Measurements from ENCODE around the gene NGEF. TPM values are rescaled to one million over a fixed set of nuclear protein-coding genes. Genes with fewer than 3 reads are reported as not detected.

The NGEF gene
- polyA plus RNA-seq, 1 of the 3 experiments (the other 2 are of a cell fraction): 1.4 TPM

DNA sequence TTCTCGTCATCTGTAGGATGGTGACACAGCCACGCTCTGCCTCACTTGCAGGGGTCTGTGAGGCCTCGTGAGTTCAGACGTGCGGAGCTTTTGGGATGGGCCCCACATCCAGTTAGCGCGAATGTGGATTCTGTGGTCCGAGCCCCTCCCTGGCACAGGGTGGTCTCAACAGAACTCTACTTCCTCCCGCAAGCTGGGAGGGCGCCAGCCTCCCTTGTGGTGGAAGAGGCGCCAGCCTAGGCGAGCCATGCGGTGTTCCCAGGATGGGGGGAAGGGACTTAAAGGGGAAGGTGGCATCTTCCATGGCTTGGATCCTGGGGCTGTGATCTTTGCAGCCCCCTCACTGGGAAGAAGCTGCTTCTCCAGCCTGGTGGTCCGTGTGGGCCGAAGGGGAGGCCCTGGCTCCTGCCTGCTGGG, 141.6 kb downstream of the NGEF start:
- peak; percentile 16 for DNase-seq
- ChIA-PET POLR2A (no interaction called here), CTCF (interaction anchor here (0.8 kb wide), 1 partner anchor 12 kb away, joined by 3 read pairs; no protein-coding TSS in a partner anchor)
- Histone ChIP-seq H3K4me2 (no peak overlapping the region), H3K9me2 (no peaks in the 10 kb centered on the region), H3K9ac (no peak overlapping the region), H4K20me1 (ENCODE audit: insufficient read depth) (no peaks in the 10 kb centered on the region), H3K27me3 (ENCODE audit: insufficient read depth) (no peaks in the 10 kb centered on the region), H3F3A (replicated peaks; ENCODE audit: insufficient read depth) (no peaks in the 10 kb centered on the region), H3K27ac (ENCODE audit: low read depth in 2 of 2, low read length in 1 of 2) (no peak overlapping the region), H3K79me2 (ENCODE audit: insufficient read depth) (no peaks in the 10 kb centered on the region), H3K4me1 (ENCODE audit: control insufficient read depth in 1 of 2, insufficient read depth in 2 of 2, low read depth in 1 of 2, low read length in 1 of 2) (peaks cover 0 to 10% of the 10 kb centered on the region in 2 experiments; a peak in 1 of 4 replicates), H3K36me3 (replicated peaks in 1 of 2; ENCODE audit: control insufficient read depth in 1 of 2, insufficient read depth in 2 of 2, low read length in 1 of 2) (peaks cover 0 to 4% of the 10 kb centered on the region in 2 experiments), H3K4me3 (ENCODE audit: low read depth in 2 of 2, low read length in 1 of 2) (no peak overlapping the region), H3K9me3 (no peaks in the 10 kb centered on the region), H2AFZ (ENCODE audit: low read depth) (no peak overlapping the region)
- TF ChIP-seq MXI1 (IDR thresholded peaks at IDR 0.05; ENCODE audit: low read depth, low read length): no peak
- TF ChIP-seq, protein P1, sequence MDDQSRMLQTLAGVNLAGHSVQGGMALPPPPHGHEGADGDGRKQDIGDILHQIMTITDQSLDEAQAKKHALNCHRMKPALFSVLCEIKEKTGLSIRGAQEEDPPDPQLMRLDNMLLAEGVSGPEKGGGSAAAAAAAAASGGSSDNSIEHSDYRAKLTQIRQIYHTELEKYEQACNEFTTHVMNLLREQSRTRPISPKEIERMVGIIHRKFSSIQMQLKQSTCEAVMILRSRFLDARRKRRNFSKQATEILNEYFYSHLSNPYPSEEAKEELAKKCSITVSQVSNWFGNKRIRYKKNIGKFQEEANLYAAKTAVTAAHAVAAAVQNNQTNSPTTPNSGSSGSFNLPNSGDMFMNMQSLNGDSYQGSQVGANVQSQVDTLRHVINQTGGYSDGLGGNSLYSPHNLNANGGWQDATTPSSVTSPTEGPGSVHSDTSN (IDR thresholded peaks at IDR 0.05): no peak
- 87% methylated on average over 12 of the region's 15 CpGs for WGBS (ENCODE audit: low lambda C conversion rate)

DNA sequence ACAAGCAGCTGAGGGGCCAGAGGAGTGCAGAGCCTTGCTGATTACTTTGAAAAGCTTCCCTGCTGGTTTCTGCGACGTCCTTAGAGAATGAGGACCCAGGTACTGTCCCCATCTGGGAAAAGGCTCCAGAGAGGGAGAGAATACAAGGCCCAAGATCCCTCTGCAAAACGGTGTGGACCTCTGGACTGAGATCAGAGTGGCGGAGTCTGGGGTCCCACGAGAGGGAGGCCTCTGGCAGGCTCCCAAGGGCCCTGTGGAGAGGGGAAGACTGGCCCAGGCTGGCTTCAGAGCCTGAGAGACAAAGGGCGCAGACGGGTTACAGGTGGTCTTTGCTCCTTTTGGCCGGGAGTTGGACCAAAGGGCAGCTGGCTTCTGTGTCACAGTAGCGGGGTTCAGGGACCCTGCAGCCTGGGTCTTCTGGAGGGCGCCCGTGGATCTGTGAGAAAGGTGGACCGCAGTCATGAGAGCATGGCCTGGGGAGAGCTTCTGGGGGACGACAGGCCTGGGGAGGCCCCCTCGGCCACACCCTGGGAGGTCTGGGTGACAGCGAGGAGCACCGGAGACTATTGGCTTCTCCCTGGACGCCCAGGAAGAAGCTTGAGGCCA, 142.2 kb downstream of the NGEF start:
- Histone ChIP-seq H3K9ac (no peak overlapping the region), H2AFZ (ENCODE audit: low read depth) (no peak overlapping the region), H3K27ac (ENCODE audit: low read depth in 2 of 2, low read length in 1 of 2) (no peak overlapping the region), H3K4me3 (ENCODE audit: low read depth in 2 of 2, low read length in 1 of 2) (no peak overlapping the region), H3K27me3 (ENCODE audit: insufficient read depth) (no peaks in the 10 kb centered on the region), H3K4me2 (no peak overlapping the region), H3F3A (replicated peaks; ENCODE audit: insufficient read depth) (no peaks in the 10 kb centered on the region), H3K4me1 (ENCODE audit: control insufficient read depth in 1 of 2, insufficient read depth in 2 of 2, low read depth in 1 of 2, low read length in 1 of 2) (peaks cover 0 to 9% of the 10 kb centered on the region in 2 experiments; a peak in 1 of 4 replicates), H3K36me3 (replicated peaks in 1 of 2; ENCODE audit: control insufficient read depth in 1 of 2, insufficient read depth in 2 of 2, low read length in 1 of 2) (peaks cover 0 to 4% of the 10 kb centered on the region in 2 experiments), H3K79me2 (ENCODE audit: insufficient read depth) (no peaks in the 10 kb centered on the region), H3K9me3 (no peaks in the 10 kb centered on the region), H4K20me1 (ENCODE audit: insufficient read depth) (no peaks in the 10 kb centered on the region), H3K9me2 (no peaks in the 10 kb centered on the region)
- ChIA-PET CTCF (interaction anchor here (0.8 kb wide), 1 partner anchor 13 kb away, joined by 3 read pairs; no protein-coding TSS in a partner anchor), POLR2A (no interaction called here)
- no peak for DNase-seq
- WGBS (ENCODE audit: low lambda C conversion rate): 81% methylated on average over 11 of the region's 17 CpGs
- TF ChIP-seq EZH2phosphoT487 (IDR thresholded peaks at IDR 0.05; ENCODE audit: borderline replicate concordance, low read depth) (no peak), TAF1 (IDR thresholded peaks at IDR 0.05; ENCODE audit: borderline replicate concordance, low read depth, low read length) (no peak), SMC3 (IDR thresholded peaks at IDR 0.05; ENCODE audit: low read depth, low read length) (no peak)

DNA sequence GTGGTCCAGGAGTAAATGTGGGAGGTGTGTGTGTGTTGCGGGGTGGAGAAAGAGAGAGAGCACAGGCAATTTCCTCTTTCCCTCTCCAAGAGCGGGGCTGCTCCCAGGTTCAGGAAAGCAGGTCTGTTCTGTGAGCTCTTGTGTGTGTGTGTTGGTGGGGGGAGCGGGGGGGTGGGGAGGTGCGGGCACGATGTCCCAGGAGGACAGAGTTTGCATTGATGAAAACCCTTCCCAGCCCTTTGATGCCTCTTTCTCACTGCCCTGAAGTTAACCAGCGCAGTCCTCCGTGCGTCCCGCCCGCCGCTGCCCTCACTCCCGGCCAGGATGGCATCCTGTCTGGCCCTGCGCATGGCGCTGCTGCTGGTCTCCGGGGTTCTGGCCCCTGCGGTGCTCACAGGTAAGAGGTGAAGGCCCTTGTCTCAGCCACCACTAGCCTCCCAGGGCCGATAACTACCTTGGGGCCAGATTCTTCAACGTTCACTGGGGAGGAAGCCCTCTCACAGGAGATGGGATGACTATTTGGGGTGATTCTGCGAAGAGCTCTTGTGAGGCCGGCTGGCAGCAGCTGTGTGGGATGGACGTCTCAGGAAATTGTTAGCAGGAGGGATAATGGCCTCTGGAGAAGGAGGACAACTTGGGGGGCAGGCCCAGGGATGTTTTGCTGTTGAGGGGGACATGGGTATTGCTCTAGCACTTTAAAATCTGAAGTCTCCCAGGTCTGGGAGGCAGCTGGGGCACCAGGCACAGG, 142.9 kb downstream of the NGEF start, which contains the start of gene SNORC:
Gene SNORC (plus strand): TSS at position 247 of the 748 bp plus-strand sequence. CDS start 78 bp downstream, at position 325.
- H3K9me2 ChIP-seq: no peaks in the 10 kb centered on the region
- no peaks in the 10 kb centered on the region for H3K79me2 ChIP-seq (ENCODE audit: insufficient read depth)
- H3K27ac ChIP-seq (ENCODE audit: low read depth in 2 of 2, low read length in 1 of 2): no peak within 1 kb of the TSS
- no peak within 1 kb of the TSS for H2AFZ ChIP-seq (ENCODE audit: low read depth)
- no peak within 1 kb of the TSS for H3K4me3 ChIP-seq (ENCODE audit: low read depth in 2 of 2, low read length in 1 of 2)
- ChIA-PET CTCF (interaction anchor here (1.1 kb wide), 1 partner anchor 184 kb away, joined by 3 read pairs; no protein-coding TSS in a partner anchor), POLR2A (no interaction called here)
- no peak for TF ChIP-seq RXRA (IDR thresholded peaks at IDR 0.05; ENCODE audit: borderline replicate concordance, low read depth)
- TF ChIP-seq MXI1 (IDR thresholded peaks at IDR 0.05; ENCODE audit: low read depth, low read length): no peak
- no peak for TF ChIP-seq NFIC (IDR thresholded peaks at IDR 0.05; ENCODE audit: borderline replicate concordance)
- no peak for TF ChIP-seq TEAD4 (IDR thresholded peaks at IDR 0.05; ENCODE audit: borderline replicate concordance, insufficient read depth)
- no peak for TF ChIP-seq RAD21 (IDR thresholded peaks at IDR 0.05; ENCODE audit: low read length)
- TF ChIP-seq SMC3 (IDR thresholded peaks at IDR 0.05; ENCODE audit: low read depth, low read length): no peak
- TF ChIP-seq, protein P2, sequence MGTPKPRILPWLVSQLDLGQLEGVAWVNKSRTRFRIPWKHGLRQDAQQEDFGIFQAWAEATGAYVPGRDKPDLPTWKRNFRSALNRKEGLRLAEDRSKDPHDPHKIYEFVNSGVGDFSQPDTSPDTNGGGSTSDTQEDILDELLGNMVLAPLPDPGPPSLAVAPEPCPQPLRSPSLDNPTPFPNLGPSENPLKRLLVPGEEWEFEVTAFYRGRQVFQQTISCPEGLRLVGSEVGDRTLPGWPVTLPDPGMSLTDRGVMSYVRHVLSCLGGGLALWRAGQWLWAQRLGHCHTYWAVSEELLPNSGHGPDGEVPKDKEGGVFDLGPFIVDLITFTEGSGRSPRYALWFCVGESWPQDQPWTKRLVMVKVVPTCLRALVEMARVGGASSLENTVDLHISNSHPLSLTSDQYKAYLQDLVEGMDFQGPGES (IDR thresholded peaks at IDR 0.05; ENCODE audit: low read depth, low read length): no peak
- no peaks in the 10 kb centered on the region for H3K9me3 ChIP-seq
- no peaks in the 10 kb centered on the region for H3F3A ChIP-seq (replicated peaks; ENCODE audit: insufficient read depth)
- no peak within 1 kb of the TSS for H3K4me2 ChIP-seq
- no peaks in the 10 kb centered on the region for H3K27me3 ChIP-seq (ENCODE audit: insufficient read depth)
- 88% methylated on average over 13 of the region's 21 CpGs for WGBS (ENCODE audit: low lambda C conversion rate)
- H3K36me3 ChIP-seq (replicated peaks in 1 of 2; ENCODE audit: control insufficient read depth in 1 of 2, insufficient read depth in 2 of 2, low read length in 1 of 2): peaks cover 0 to 4% of the 10 kb centered on the region in 2 experiments
- no peaks in the 10 kb centered on the region for H4K20me1 ChIP-seq (ENCODE audit: insufficient read depth)
- DNase-seq: peak; percentile 10
- peaks cover 0 to 5% of the 10 kb centered on the region in 2 experiments; a peak in 1 of 4 replicates for H3K4me1 ChIP-seq (ENCODE audit: control insufficient read depth in 1 of 2, insufficient read depth in 2 of 2, low read depth in 1 of 2, low read length in 1 of 2)
- H3K9ac ChIP-seq: no peak within 1 kb of the TSS
